Measurements from ENCODE around the gene FAU.

The FAU gene

GRCh38 chr11:65071907-65072630 is 49.9 kb downstream of the FAU start:
- Histone ChIP-seq H3K27ac (ENCODE audit: low read depth, low read length) (no peak overlapping the region), H2AFZ (ENCODE audit: low read length, unreplicated experiment) (no peak overlapping the region), H3K4me3 (ENCODE audit: low read depth, low read length) (no peak overlapping the region), H3K79me2 (ENCODE audit: control insufficient read depth, insufficient read depth, low read length, unreplicated experiment) (no peaks in the 10 kb centered on the region), H3K36me3 (ENCODE audit: insufficient read depth, low read length) (no peaks in the 10 kb centered on the region), H3K4me1 (ENCODE audit: control insufficient read depth, insufficient read depth, low read length, unreplicated experiment) (no peaks in the 10 kb centered on the region), H3K27me3 (ENCODE audit: insufficient read depth, low read length) (no peaks in the 10 kb centered on the region)

Measured in ACC112 (cell line).